ENCODE data around the gene FOXL2NB.
"Not testable (repeated sequence)": the region's sequence is repeated elsewhere in the genome, so short reads cannot be mapped to it uniquely, and the experiment has no call there.

Gene FOXL2NB

GRCh38 chr3:138946663-138947494 lies at the start of gene FOXL2NB, which contains the start of gene FOXL2:
Gene FOXL2NB (plus strand): TSS chr3:138947217. CDS start chr3:138947365, 148 bp downstream.
Gene FOXL2 (minus strand): TSS chr3:138947137. CDS start chr3:138946722, 415 bp downstream.
- no peak for DNase-seq (ENCODE audit: low spot score)

GRCh38 chr3:138898301-138898700 lies 48.7 kb upstream of the FOXL2NB start:
- no peak for DNase-seq (ENCODE audit: low spot score)

- no peak for DNase-seq (ENCODE audit: low spot score)
Measured at GRCh38 chr3:138898708-138899107, 48.3 kb upstream of the FOXL2NB start.

GRCh38 chr3:138899351-138899991 lies 47.5 kb upstream of the FOXL2NB start:
- DNase-seq (ENCODE audit: low spot score) = no peak

- no peak for DNase-seq (ENCODE audit: low spot score)
Measured at GRCh38 chr3:138901567-138901966, 45.5 kb upstream of the FOXL2NB start.

GRCh38 chr3:138902171-138902570 lies 44.8 kb upstream of the FOXL2NB start:
- no peak for DNase-seq (ENCODE audit: low spot score)

GRCh38 chr3:138907539-138907938 lies 39.5 kb upstream of the FOXL2NB start:
- no peak for DNase-seq (ENCODE audit: low spot score)

GRCh38 chr3:138908846-138909245 lies 38.2 kb upstream of the FOXL2NB start:
- no peak for DNase-seq (ENCODE audit: low spot score)

- DNase-seq (ENCODE audit: low spot score) = no peak
Measured at GRCh38 chr3:138909904-138910303, 37.1 kb upstream of the FOXL2NB start.

- DNase-seq (ENCODE audit: low spot score) = no peak
Measured at GRCh38 chr3:138911621-138912020, 35.4 kb upstream of the FOXL2NB start.

- DNase-seq (ENCODE audit: low spot score) = no peak
Measured at GRCh38 chr3:138912237-138912636, 34.8 kb upstream of the FOXL2NB start.

- DNase-seq (ENCODE audit: low spot score) = no peak
Measured at GRCh38 chr3:138913766-138914165, 33.3 kb upstream of the FOXL2NB start.

GRCh38 chr3:138914870-138915502 lies 32.0 kb upstream of the FOXL2NB start:
- DNase-seq (ENCODE audit: low spot score) = no peak

GRCh38 chr3:138915503-138916498 lies 31.2 kb upstream of the FOXL2NB start:
- DNase-seq (ENCODE audit: low spot score) = peak; percentile 96

GRCh38 chr3:138916824-138917223 lies 30.2 kb upstream of the FOXL2NB start:
- DNase-seq (ENCODE audit: low spot score) = no peak

- DNase-seq (ENCODE audit: low spot score) = no peak
Measured at GRCh38 chr3:138919325-138919724, 27.7 kb upstream of the FOXL2NB start.

GRCh38 chr3:138921316-138922292 lies 25.4 kb upstream of the FOXL2NB start:
- DNase-seq (ENCODE audit: low spot score) = no peak

GRCh38 chr3:138922400-138922799 lies 24.6 kb upstream of the FOXL2NB start:
- not testable (repeated sequence) for DNase-seq (ENCODE audit: low spot score)

- peak; percentile 94 for DNase-seq (ENCODE audit: low spot score)
Measured at GRCh38 chr3:138923531-138923994, 23.5 kb upstream of the FOXL2NB start.

GRCh38 chr3:138928727-138929372 lies 18.2 kb upstream of the FOXL2NB start:
- no peak for DNase-seq (ENCODE audit: low spot score)

All from NAMALWA (cell line).